Adrenal gland (tissue), 12 donors: ENCODE results near the gene POMGNT2. TPM values are rescaled to one million over a fixed set of nuclear protein-coding genes. Genes with fewer than 3 reads are reported as not detected.
A peak's percentile ranks its signal among the peaks of the same experiment; 100 is the strongest.

Experiments
- DNase-seq, 7 donors: peaks; one replicate each; pipeline ENCODE4 v3.0.0-alpha.2; 2019 to 2020
- H3K27ac ChIP-seq, 5 donors: fragments of 200-600 bp; sonication (generic) in 4 of 5; 1 replicate in 3 of 5; 2 replicates in 2 of 5; pipeline versions ENCODE4 v1.5.1 to v1.8.0; 2016 to 2020; ENCODE audit warnings: mild to moderate bottlenecking in 1 of 5
- H3K27me3 ChIP-seq: fragments of 200-600 bp; 2 replicates; pipeline ENCODE4 v1.8.0; 2021
- H3K36me3 ChIP-seq, 2 donors: fragments of 200-600 bp; replicated peaks in 1 of 2; 1 replicate in 1 of 2; 2 replicates in 1 of 2; pipeline versions ENCODE4 v1.5.1 to v1.8.0; 2018 to 2022
- H3K4me1 ChIP-seq, 2 donors: fragments of 200-600 bp; replicated peaks in 1 of 2; 1 replicate in 1 of 2; 2 replicates in 1 of 2; pipeline versions ENCODE4 v1.5.1 to v1.8.0; 2018 to 2021
- H3K4me3 ChIP-seq, 4 donors: fragments of 200-600 bp; sonication (generic) in 3 of 4; one replicate each; pipeline ENCODE4 v1.5.1; 2016 to 2018
- H3K9me3 ChIP-seq, 3 donors: fragments of 200-600 bp; sonication (generic) in 1 of 3; replicated peaks in 1 of 3; 1 replicate in 2 of 3; 2 replicates in 1 of 3; pipeline versions ENCODE4 v1.5.1 to v1.8.0; 2016 to 2021
- CTCF ChIP-seq, 6 experiments: fragments of 450-650 bp in 4 of 6; fragments of 200-600 bp in 2 of 6; sonication (generic) in 1 of 6; IDR thresholded peaks; 1 replicate in 5 of 6; 2 replicates in 1 of 6; pipeline versions ENCODE4 v1.5.1 to v1.8.0; 2016 to 2021; ENCODE audit warnings: antibody characterized with exemption in 6 of 6, mild to moderate bottlenecking in 2 of 6, moderate library complexity in 1 of 6
- POLR2A ChIP-seq, 2 donors: fragments of 450-650 bp; IDR thresholded peaks; one replicate each; pipeline ENCODE4 v1.6.1; 2017; ENCODE audit warnings: antibody characterized with exemption in 2 of 2, mild to moderate bottlenecking in 2 of 2, moderate library complexity in 1 of 2
- WGBS, 4 donors: extraction: QIAGEN DNeasy Blood & Tissue Kit in 2 of 4; methylation state at CpG; one replicate each; pipeline versions ENCODE4 v1.1.5 to v1.1.7; 2013 to 2017; 5-methylcytosine and 5-hydroxymethylcytosine counted together
- intact Hi-C, 2 donors: fragments of 100-400 bp; cut with DNase I; formaldehyde crosslinking; loops; one replicate each; pipeline versions ENCODE4 v1.14.1 to v1.15.0; 2022 to 2023
- polyA plus RNA-seq, 3 donors: library from polyadenylated mRNA; stranded (reverse); fragments of 200-250 nt in 2 of 3; fragments of 350-450 nt in 1 of 3; fragmentation: Illumina TruSeq in 1 of 3; extraction: RNeasy Lipid Tissue Mini Kit (QIAGEN cat#74804) in 1 of 3; gene quantifications; one replicate each; pipeline ENCODE4 v1.2.3, GENCODE V29; 2013 to 2014
- total RNA-seq, 9 donors: library from RNA; depleted of rRNA in 4 of 9; stranded (reverse); fragments of >200 nt in 4 of 9; fragments of 120-200 nt in 1 of 9; fragmentation: NEBNext Ultra II Directional in 1 of 9; extraction: Animal tissue kit (Norgen Biotek cat#: 25700) in 1 of 9; gene quantifications; one replicate each; pipeline versions ENCODE4 v1.1.0 to v1.2.4, GENCODE V29; 2013 to 2023
- donor health status: healthy with polysubstance abuse.
- donor health status: Bipolar disorder and iron deficiency.
- donor health status: DM: yes; HTN: yes; CAD: no.
- donor health status: DM: no; HTN: no; CAD: no.
- donor health status: DM: no; HTN: no; CAD: no.
- donor health status: DM: yes; HTN: yes; CAD: no.

POMGNT2 gene
- total and polyA plus RNA-seq, 12 donors, result 6.5 to 44.9 (median 18.6) TPM

DNA sequence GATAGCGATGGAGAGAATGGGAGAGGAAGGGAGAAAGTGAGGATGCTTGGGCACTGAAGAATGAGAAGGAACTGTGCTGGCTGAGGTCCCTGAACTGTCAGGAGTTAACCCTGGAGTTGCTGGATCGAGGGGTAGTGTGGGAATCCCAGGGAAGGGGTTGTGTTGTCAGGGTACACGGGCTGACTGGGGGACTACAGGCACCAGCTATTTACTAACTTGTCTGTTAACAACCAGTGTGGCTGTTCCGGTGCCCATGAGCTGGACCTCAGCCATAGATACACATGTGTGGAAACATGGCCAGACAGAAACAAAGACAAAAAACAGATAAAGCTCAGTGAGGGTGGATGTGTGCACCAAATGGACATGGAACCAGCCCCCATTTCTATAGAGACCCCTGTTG lies 71.7 kb downstream of the POMGNT2 start:
- Histone ChIP-seq H3K27ac (no peak overlapping the region), H3K36me3 (no peaks in the 10 kb centered on the region), H3K4me1 (no peaks in the 10 kb centered on the region), H3K4me3 (no peak overlapping the region), H3K9me3 (no peaks in the 10 kb centered on the region), H3K27me3 (no peaks in the 10 kb centered on the region)
- peak in 1 of 7 donors; percentile 23 for DNase-seq
- intact Hi-C loops, result no loop called here
- TF ChIP-seq CTCF (IDR thresholded peaks at IDR 0.05) (no peak), POLR2A (IDR thresholded peaks at IDR 0.05) (no peak)
- 82 to 85% (median 84%) methylated on average over 4 of the region's 4 CpGs for WGBS, 4 donors

DNA sequence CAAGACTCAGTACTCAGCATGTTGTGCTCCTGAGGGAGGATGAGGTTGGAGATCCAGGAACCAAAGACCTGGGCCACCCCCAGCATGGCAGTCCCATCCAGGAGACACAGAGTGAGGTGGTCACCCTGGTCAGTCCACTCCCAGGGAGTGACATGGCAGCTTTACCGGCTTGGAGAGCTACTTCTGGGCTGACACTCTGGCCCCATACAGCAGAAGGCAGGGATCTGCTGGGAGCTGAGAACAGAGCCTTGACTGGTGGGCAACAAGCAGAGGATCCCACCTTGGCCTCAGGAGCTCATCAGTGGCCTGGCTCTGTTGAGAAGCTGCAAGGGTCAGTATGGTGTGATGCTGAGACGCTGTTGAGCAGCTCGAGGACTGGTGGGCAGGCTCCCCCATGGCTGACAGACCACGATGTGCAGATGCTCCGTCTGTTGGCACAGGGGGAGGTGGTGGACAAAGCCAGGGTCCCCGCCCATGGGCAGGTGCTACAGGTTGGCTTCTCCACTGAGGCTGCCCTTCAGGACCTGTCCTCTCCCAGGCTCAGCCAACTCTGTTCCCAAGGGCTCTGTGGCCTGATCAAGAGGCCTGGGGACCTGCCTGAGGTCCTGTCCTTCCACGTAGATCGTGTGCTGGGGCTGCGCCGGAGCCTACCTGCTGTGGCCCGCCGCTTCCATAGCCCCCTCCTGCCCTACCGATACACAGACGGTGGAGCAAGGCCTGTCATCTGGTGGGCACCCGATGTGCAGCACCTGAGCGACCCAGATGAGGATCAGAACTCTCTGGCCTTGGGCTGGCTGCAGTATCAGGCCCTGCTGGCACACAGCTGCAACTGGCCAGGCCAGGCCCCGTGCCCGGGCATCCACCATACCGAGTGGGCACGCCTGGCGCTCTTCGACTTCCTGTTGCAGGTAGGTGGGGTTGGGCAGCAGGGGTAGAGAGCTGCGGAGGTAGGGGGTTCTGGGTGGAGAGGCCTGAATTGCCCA lies 72.9 kb downstream of the POMGNT2 start:
- Histone ChIP-seq H3K27ac (no peak overlapping the region), H3K4me1 (no peaks in the 10 kb centered on the region), H3K36me3 (no peaks in the 10 kb centered on the region), H3K27me3 (no peaks in the 10 kb centered on the region), H3K4me3 (no peak overlapping the region), H3K9me3 (no peaks in the 10 kb centered on the region)
- peak in 1 of 7 donors; percentile 42 for DNase-seq
- 91 to 96% (median 94%) methylated on average over 9 to 23 of the region's 23 CpGs for WGBS, 4 donors
- TF ChIP-seq CTCF (IDR thresholded peaks at IDR 0.05), result no peak
- no peak for TF ChIP-seq POLR2A (IDR thresholded peaks at IDR 0.05)
- intact Hi-C loops, result no loop called here

- no peaks in the 10 kb centered on the region for H3K36me3 ChIP-seq
- 90 to 96% (median 92%) methylated on average over 13 to 16 of the region's 16 CpGs for WGBS, 4 donors
- peak in 1 of 7 donors; percentile 45 for DNase-seq
- H3K4me3 ChIP-seq, result no peak overlapping the region
- TF ChIP-seq CTCF (IDR thresholded peaks at IDR 0.05) (no peak), POLR2A (IDR thresholded peaks at IDR 0.05) (no peak)
- no peaks in the 10 kb centered on the region for H3K27me3 ChIP-seq
- no peaks in the 10 kb centered on the region for H3K9me3 ChIP-seq
- intact Hi-C loops, result no loop called here
- H3K27ac ChIP-seq, result no peak overlapping the region
- no peaks in the 10 kb centered on the region for H3K4me1 ChIP-seq
Measured at GRCh38 chr3:43031889-43032545, 73.9 kb downstream of the POMGNT2 start.

DNA sequence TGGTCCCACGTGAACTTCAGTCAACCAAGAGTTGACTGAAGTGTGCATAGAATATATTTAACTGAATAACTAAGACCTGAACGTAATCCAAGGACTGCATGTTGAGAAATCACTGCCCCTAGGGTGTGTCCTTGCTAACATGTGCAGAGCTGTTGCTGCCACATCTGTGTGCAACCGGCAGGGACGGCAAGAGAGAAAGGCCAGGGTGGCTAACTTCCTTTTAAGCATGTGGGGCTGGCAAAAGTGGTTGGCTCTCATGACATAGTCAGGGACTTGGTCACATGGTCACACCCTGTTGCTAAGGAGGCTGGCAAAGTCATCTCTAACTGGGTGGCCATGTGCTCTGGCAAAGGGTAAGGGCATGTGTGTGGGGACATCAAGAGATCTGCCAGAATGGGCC lies 74.4 kb downstream of the POMGNT2 start:
- WGBS, 4 donors, result 48 to 57% (median 49%) methylated on average over 4 of the region's 4 CpGs
- DNase-seq, result peak in 2 of 7 donors; percentile 28 to 58
- intact Hi-C loops, result no loop called here

More for the DNA sequence above, 74.4 kb downstream of the POMGNT2 start:
- no peaks in the 10 kb centered on the region for H3K9me3 ChIP-seq
- no peak overlapping the region for H3K4me3 ChIP-seq
- no peaks in the 10 kb centered on the region for H3K36me3 ChIP-seq
- TF ChIP-seq POLR2A (IDR thresholded peaks at IDR 0.05), result no peak
- no peak for TF ChIP-seq CTCF (IDR thresholded peaks at IDR 0.05)
- H3K27ac ChIP-seq, result no peak overlapping the region
- no peaks in the 10 kb centered on the region for H3K27me3 ChIP-seq
- no peaks in the 10 kb centered on the region for H3K4me1 ChIP-seq
